ENCODE data around the gene IL12RB1.

Gene IL12RB1

GRCh38 chr19:18013210-18014111 lies 73.3 kb downstream of the IL12RB1 start:
- Histone ChIP-seq H3K4me1 (ENCODE audit: insufficient read depth, poor library complexity, severe bottlenecking) (no peaks in the 10 kb centered on the region), H3K4me3 (ENCODE audit: severe bottlenecking) (no peak overlapping the region), H3K27me3 (ENCODE audit: insufficient read depth, poor library complexity, severe bottlenecking) (no peaks in the 10 kb centered on the region), H3K9me3 (ENCODE audit: severe bottlenecking) (no peaks in the 10 kb centered on the region), H3K27ac (ENCODE audit: poor library complexity, severe bottlenecking) (no peak overlapping the region), H3K36me3 (ENCODE audit: low read depth) (peaks cover 31% of the 10 kb centered on the region)
- no peak for TF ChIP-seq CTCF (IDR thresholded peaks at IDR 0.05; ENCODE audit: poor library complexity, severe bottlenecking)
- DNase-seq (ENCODE audit: low spot score) (no peak), ATAC-seq (ENCODE audit: low read depth) (no peak)

- Histone ChIP-seq H3K27me3 (ENCODE audit: insufficient read depth, poor library complexity, severe bottlenecking) (no peaks in the 10 kb centered on the region), H3K27ac (ENCODE audit: poor library complexity, severe bottlenecking) (no peak overlapping the region), H3K4me3 (ENCODE audit: severe bottlenecking) (no peak overlapping the region), H3K4me1 (ENCODE audit: insufficient read depth, poor library complexity, severe bottlenecking) (no peaks in the 10 kb centered on the region), H3K36me3 (ENCODE audit: low read depth) (peaks cover 31% of the 10 kb centered on the region), H3K9me3 (ENCODE audit: severe bottlenecking) (no peaks in the 10 kb centered on the region)
- no peak for TF ChIP-seq CTCF (IDR thresholded peaks at IDR 0.05; ENCODE audit: poor library complexity, severe bottlenecking)
- ATAC-seq (ENCODE audit: low read depth) (no peak), DNase-seq (ENCODE audit: low spot score) (no peak)
Measured at GRCh38 chr19:18010149-18010548, 76.6 kb downstream of the IL12RB1 start.

GRCh38 chr19:18009412-18010066 lies 77.2 kb downstream of the IL12RB1 start:
- no peaks in the 10 kb centered on the region for H3K9me3 ChIP-seq (ENCODE audit: severe bottlenecking)
- H3K4me3 ChIP-seq (ENCODE audit: severe bottlenecking) = no peak overlapping the region
- no peaks in the 10 kb centered on the region for H3K4me1 ChIP-seq (ENCODE audit: insufficient read depth, poor library complexity, severe bottlenecking)
- H3K27ac ChIP-seq (ENCODE audit: poor library complexity, severe bottlenecking) = no peak overlapping the region
- no peak for DNase-seq (ENCODE audit: low spot score)
- H3K36me3 ChIP-seq (ENCODE audit: low read depth) = peaks cover 31% of the 10 kb centered on the region
- no peak for ATAC-seq (ENCODE audit: low read depth)
- no peaks in the 10 kb centered on the region for H3K27me3 ChIP-seq (ENCODE audit: insufficient read depth, poor library complexity, severe bottlenecking)
- no peak for TF ChIP-seq CTCF (IDR thresholded peaks at IDR 0.05; ENCODE audit: poor library complexity, severe bottlenecking)
